22Rv1 (cell line): ENCODE results near the gene GALNT7.
A peak's percentile ranks its signal among the peaks of the same experiment; 100 is the strongest.

Experiments used
- H3K27ac ChIP-seq: fragments of 450-650 bp; 2 replicates; pipeline ENCODE4 v1.5.1; 2017
- CTCF ChIP-seq: fragments of 450-650 bp; IDR thresholded peaks from 2 replicates; pipeline ENCODE4 v1.5.1; 2017; ENCODE audit warnings: mild to moderate bottlenecking
- ZFX ChIP-seq: fragments of 450-650 bp; IDR thresholded peaks from 2 replicates; pipeline ENCODE4 v1.6.1; 2017; ENCODE audit warnings: antibody characterized with exemption, borderline replicate concordance

GALNT7 gene

GRCh38 chr4:173343832-173344397 is 175.3 kb downstream of the GALNT7 start:
- H3K27ac ChIP-seq, result no peak overlapping the region
- no peak for TF ChIP-seq ZFX
- TF ChIP-seq CTCF, result no peak

- H3K27ac ChIP-seq, result no peak overlapping the region
- TF ChIP-seq CTCF (no peak), ZFX (no peak)
Measured at GRCh38 chr4:173345648-173346047, 177.0 kb downstream of the GALNT7 start.

- H3K27ac ChIP-seq, result no peak overlapping the region
- TF ChIP-seq CTCF (no peak), ZFX (no peak)
Measured at GRCh38 chr4:173346074-173346473, 177.5 kb downstream of the GALNT7 start.

- no peak overlapping the region for H3K27ac ChIP-seq
- TF ChIP-seq ZFX (no peak), CTCF (no peak)
Measured at GRCh38 chr4:173347467-173347866, 178.9 kb downstream of the GALNT7 start.

GRCh38 chr4:173357939-173358338 is 189.3 kb downstream of the GALNT7 start:
- no peak overlapping the region for H3K27ac ChIP-seq
- TF ChIP-seq CTCF (no peak), ZFX (no peak)

- no peak overlapping the region for H3K27ac ChIP-seq
- TF ChIP-seq ZFX (no peak), CTCF (peak; percentile 19)
Measured at GRCh38 chr4:173360587-173361221, 192.1 kb downstream of the GALNT7 start.

GRCh38 chr4:173362666-173363065 is 194.1 kb downstream of the GALNT7 start:
- TF ChIP-seq ZFX (no peak), CTCF (no peak)
- H3K27ac ChIP-seq, result no peak overlapping the region
